Heart left ventricle (tissue), 16 donors: Measurements from ENCODE around the gene ZNF775. TPM values are rescaled to one million over a fixed set of nuclear protein-coding genes. Genes with fewer than 3 reads are reported as not detected.
A peak's percentile ranks its signal among the peaks of the same experiment; 100 is the strongest.

Experiments used
- ATAC-seq, 4 donors: fragments of 200-7000 bp; cut with Tn5 transposase; one replicate each; pipeline ENCODE4 v1.9.1; 2020 to 2022; ENCODE audit warnings: moderate library complexity in 4 of 4, mild to moderate bottlenecking in 3 of 4, moderate number of reproducible peaks in 1 of 4
- DNase-seq, 5 donors: peaks; one replicate each; pipeline ENCODE4 v3.0.0-alpha.2; 2020
- H3K27ac ChIP-seq, 12 donors: fragments of 200-600 bp; sonication (generic) in 4 of 12; one replicate each; pipeline versions ENCODE4 v1.5.0 to v1.8.0; 2016 to 2022; ENCODE audit warnings: mild to moderate bottlenecking in 2 of 12
- H3K27me3 ChIP-seq, 9 donors: fragments of 200-600 bp; sonication (generic) in 2 of 9; one replicate each; pipeline versions ENCODE4 v1.5.1 to v1.8.0; 2016 to 2022; ENCODE audit warnings: mild to moderate bottlenecking in 3 of 9
- H3K36me3 ChIP-seq, 9 donors: fragments of 200-600 bp; sonication (generic) in 2 of 9; one replicate each; pipeline versions ENCODE4 v1.5.0 to v1.8.0; 2018 to 2022; ENCODE audit warnings: mild to moderate bottlenecking in 2 of 9
- H3K4me1 ChIP-seq, 12 donors: fragments of 200-600 bp; sonication (generic) in 4 of 12; one replicate each; pipeline versions ENCODE4 v1.5.0 to v1.8.0; 2016 to 2022; ENCODE audit warnings: mild to moderate bottlenecking in 3 of 12
- H3K4me3 ChIP-seq, 12 donors: fragments of 200-600 bp; sonication (generic) in 4 of 12; one replicate each; pipeline versions ENCODE4 v1.5.0 to v1.8.0; 2017 to 2022; ENCODE audit warnings: mild to moderate bottlenecking in 9 of 12, moderate library complexity in 4 of 12
- H3K9me3 ChIP-seq, 12 donors: fragments of 200-600 bp; sonication (generic) in 4 of 12; one replicate each; pipeline versions ENCODE4 v1.5.0 to v1.8.0; 2016 to 2022; ENCODE audit warnings: mild to moderate bottlenecking in 1 of 12
- CTCF ChIP-seq, 12 donors: fragments of 200-600 bp; sonication (generic) in 4 of 12; IDR thresholded peaks; one replicate each; pipeline versions ENCODE4 v1.5.0 to v1.8.0; 2018 to 2022; ENCODE audit warnings: antibody characterized with exemption in 12 of 12, mild to moderate bottlenecking in 5 of 12
- POLR2A ChIP-seq, 2 donors: fragments of 450-650 bp; IDR thresholded peaks; one replicate each; pipeline ENCODE4 v1.6.1; 2017; ENCODE audit warnings: antibody characterized with exemption in 2 of 2, mild to moderate bottlenecking in 2 of 2, moderate library complexity in 2 of 2
- WGBS, 4 donors: extraction: QIAGEN DNeasy Blood & Tissue Kit in 2 of 4; methylation state at CpG; one replicate each; pipeline versions ENCODE4 v1.1.5 to v1.1.7; 2013 to 2018; 5-methylcytosine and 5-hydroxymethylcytosine counted together
- intact Hi-C, 10 donors: fragments of 100-400 bp; cut with DNase I; formaldehyde crosslinking; loops; one replicate each; pipeline versions ENCODE4 v1.11.1 to v1.14.2; 2022
- polyA plus RNA-seq, 2 donors: library from polyadenylated mRNA; stranded (reverse); fragments of 200-250 nt; gene quantifications; one replicate each; pipeline ENCODE4 v1.2.3, GENCODE V29; 2013
- total RNA-seq, 9 donors: library from RNA; depleted of rRNA in 2 of 9; stranded (reverse); fragments of >200 nt in 2 of 9; fragmentation: NEBNext Ultra II Directional in 3 of 9; extraction: Animal tissue kit (Norgen Biotek cat#: 25700) in 3 of 9; gene quantifications; one replicate each; pipeline versions ENCODE4 v1.1.0 to v1.2.4, GENCODE V29; 2016 to 2023
- donor health status: ischemic (EF 13 %, LVEDD 7.1; RV severe dilation, severe dysfunction).
- donor health status: healthy with polysubstance abuse.
- donor health status: DM: no; HTN: yes; CAD: no.
- donor health status: DM: no; HTN: no; CAD: no.
- donor health status: ischemic (EF 25% LVEDD 6.9; RV normal size, moderate dysfunction).
- donor health status: ischemic (EF 25% LVEDD 5.7; RV mildly dilated, moderate dysfunction).
- donor health status: healthy.
- donor health status: DM: yes; HTN: yes; CAD: no.
- donor health status: ischemic (EF 35%, LVEDD 5.7; RV mildly dilated, moderate dysfunction).
- donor health status: nonischemic (EF 11% LVEDD 7.7; RV severe dilation, severe dysfunction).
- donor health status: DM: yes; HTN: yes; CAD: no.
- donor health status: PGD.
- donor health status: ischemic (EF 29% LVEDD 5.4; RV normal size, mild dysfunction).
- donor health status: nonischemic (EF 23%, LVEDD 6.1; RV moderate dilation, normal function).

Gene ZNF775
- total and polyA plus RNA-seq, 11 donors: 1.8 to 5.0 (median 3.3) TPM

DNA sequence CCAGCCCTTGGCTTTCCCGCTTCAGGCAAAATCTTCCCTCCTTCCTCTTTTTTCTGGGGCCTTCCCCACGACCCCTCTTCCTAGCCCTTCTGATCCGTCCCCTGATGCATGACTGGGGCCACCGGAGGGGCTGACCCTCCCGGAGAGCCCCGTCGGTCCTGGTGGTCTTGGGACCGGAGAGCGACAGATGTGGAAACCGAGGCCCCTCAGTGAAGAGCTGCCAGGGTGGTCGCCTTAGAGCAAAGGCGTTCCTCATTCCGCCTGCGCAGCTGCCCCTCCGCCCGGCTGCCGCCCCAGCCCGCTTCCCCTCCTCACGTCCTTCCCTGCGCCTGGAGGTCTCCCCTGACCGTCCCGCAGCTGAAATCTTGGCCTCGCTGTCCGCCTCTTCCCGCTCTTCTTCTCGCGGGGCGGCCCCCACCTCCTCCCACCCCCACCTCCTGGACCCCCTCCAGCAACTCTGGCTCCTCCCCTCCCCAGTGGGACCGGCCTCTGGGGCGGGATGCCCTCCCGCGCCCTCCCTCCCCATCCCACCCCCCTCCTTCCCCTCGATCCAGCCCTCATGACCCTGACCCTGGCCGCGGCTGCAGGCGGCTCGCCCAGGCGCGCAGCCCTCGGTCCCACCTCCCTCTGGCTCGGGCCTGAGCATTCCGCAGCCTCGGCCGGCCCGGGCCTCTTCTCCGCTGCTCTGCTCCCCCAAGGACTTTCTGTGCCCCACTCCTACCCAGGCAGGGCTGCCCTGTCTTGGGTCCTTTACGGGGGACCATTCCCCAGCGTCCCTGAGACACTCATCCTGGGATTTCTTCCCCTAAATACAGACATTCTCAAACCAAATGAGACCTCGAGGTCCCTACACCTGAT lies 37.6 kb upstream of the ZNF775 start, which contains the start of gene RARRES2:
Gene RARRES2, minus strand, starts transcription at position 367 of the 858 bp plus-strand sequence. CDS start 1,020 bp downstream, outside the sequence.
- Histone ChIP-seq H3K27me3 (peaks cover 0 to 42% (median 7%) of the 10 kb centered on the region in 9 donors), H3K36me3 (no peaks in the 10 kb centered on the region), H3K4me1 (peaks cover 0 to 27% (median 12%) of the 10 kb centered on the region in 12 donors), H3K4me3 (peak within 1 kb of the TSS; percentile 8 to 65 (median 48)), H3K9me3 (peaks cover 0 to 10% (median 2%) of the 10 kb centered on the region in 12 donors), H3K27ac (peak within 1 kb of the TSS in 7 of 12 donors; percentile 0 to 93 (median 46))
- ATAC-seq (peak in 3 of 4 donors; percentile 52 to 71 (median 68)), DNase-seq (peak in 4 of 5 donors; percentile 49 to 78 (median 60))
- TF ChIP-seq POLR2A (IDR thresholded peaks at IDR 0.05) (no peak), CTCF (IDR thresholded peaks at IDR 0.05) (no peak)
- 11 to 25% (median 16%) methylated on average over 39 to 49 of the region's 49 CpGs for WGBS, 4 donors
- intact Hi-C loops: no loop called here

DNA sequence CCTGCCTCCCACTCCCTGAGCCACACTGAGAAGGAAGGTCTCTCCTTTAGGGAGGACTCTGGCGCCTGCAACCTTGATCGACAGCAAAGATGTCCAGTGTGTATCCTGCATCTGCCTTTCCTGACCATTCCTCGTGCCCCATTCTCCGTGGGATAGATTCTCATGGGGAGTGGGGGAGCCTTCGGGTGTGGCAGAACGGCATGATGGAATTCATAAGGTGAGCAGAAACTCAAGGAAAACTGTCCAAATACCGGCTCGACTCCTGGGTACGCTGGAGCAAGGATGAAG lies 37.1 kb upstream of the ZNF775 start:
- peak overlapping the region in 1 of 12 donors; percentile 93 for H3K27ac ChIP-seq
- H3K27me3 ChIP-seq: peaks cover 0 to 42% (median 7%) of the 10 kb centered on the region in 9 donors
- H3K9me3 ChIP-seq: peaks cover 0 to 10% (median 2%) of the 10 kb centered on the region in 12 donors
- peak overlapping the region in 8 of 12 donors; percentile 34 to 65 (median 49) for H3K4me3 ChIP-seq
- WGBS, 4 donors: 84 to 91% (median 88%) methylated on average over 9 of the region's 9 CpGs
- TF ChIP-seq CTCF (IDR thresholded peaks at IDR 0.05): no peak
- TF ChIP-seq POLR2A (IDR thresholded peaks at IDR 0.05): no peak
- intact Hi-C loops: no loop called here
- ATAC-seq: no peak
- H3K36me3 ChIP-seq: no peaks in the 10 kb centered on the region
- peaks cover 0 to 27% (median 12%) of the 10 kb centered on the region in 12 donors for H3K4me1 ChIP-seq
- DNase-seq: no peak

DNA sequence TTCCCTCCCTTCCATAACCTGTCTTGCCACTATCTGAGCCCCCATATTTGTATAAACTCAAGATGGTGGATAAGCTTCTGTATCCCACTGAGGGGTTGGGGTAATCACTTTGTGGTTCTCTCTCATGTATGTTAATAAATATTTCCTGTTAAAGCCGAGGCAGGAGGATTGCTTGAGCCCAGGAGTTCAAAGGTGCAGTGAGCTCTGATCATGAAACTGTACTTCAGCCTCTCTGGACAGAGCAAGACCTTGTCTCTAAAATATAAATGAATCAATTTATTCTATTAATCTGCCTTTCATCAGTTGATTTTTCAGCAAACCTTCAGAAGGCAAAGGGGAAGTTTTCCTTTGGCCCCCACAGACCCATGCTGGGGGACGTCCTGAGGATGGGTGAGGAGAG lies 35.9 kb upstream of the ZNF775 start:
- H3K4me3 ChIP-seq: no peak overlapping the region
- no peaks in the 10 kb centered on the region for H3K36me3 ChIP-seq
- DNase-seq (no peak), ATAC-seq (no peak)
- intact Hi-C loops: no loop called here
- H3K27me3 ChIP-seq: peaks cover 0 to 42% (median 7%) of the 10 kb centered on the region in 9 donors
- no peak for TF ChIP-seq CTCF (IDR thresholded peaks at IDR 0.05)
- no peak for TF ChIP-seq POLR2A (IDR thresholded peaks at IDR 0.05)
- H3K4me1 ChIP-seq: peaks cover 0 to 27% (median 12%) of the 10 kb centered on the region in 12 donors
- H3K27ac ChIP-seq: no peak overlapping the region
- peaks cover 0 to 10% (median 2%) of the 10 kb centered on the region in 12 donors for H3K9me3 ChIP-seq
- WGBS, 4 donors: 76 to 87% (median 84%) methylated on average over 2 of the region's 2 CpGs

GRCh38 chr7:150344299-150344698 lies 34.8 kb upstream of the ZNF775 start:
- no peak for ATAC-seq

More at GRCh38 chr7:150344299-150344698, 34.8 kb upstream of the ZNF775 start:
- Histone ChIP-seq H3K9me3 (peaks cover 0 to 10% (median 2%) of the 10 kb centered on the region in 12 donors), H3K27ac (no peak overlapping the region), H3K27me3 (peaks cover 0 to 42% (median 7%) of the 10 kb centered on the region in 9 donors), H3K4me1 (peaks cover 0 to 27% (median 12%) of the 10 kb centered on the region in 12 donors), H3K4me3 (no peak overlapping the region), H3K36me3 (no peaks in the 10 kb centered on the region)
- DNase-seq: no peak
- no peak for TF ChIP-seq POLR2A (IDR thresholded peaks at IDR 0.05)
- no peak for TF ChIP-seq CTCF (IDR thresholded peaks at IDR 0.05)
- intact Hi-C loops: no loop called here
